ENCODE measurements around the gene STMN1.
A peak's percentile ranks its signal among the peaks of the same experiment; 100 is the strongest.

Gene STMN1

GRCh38 chr1:25918615-25919014, 12.4 kb upstream of the STMN1 start:
- DNase-seq = no peak

DNA sequence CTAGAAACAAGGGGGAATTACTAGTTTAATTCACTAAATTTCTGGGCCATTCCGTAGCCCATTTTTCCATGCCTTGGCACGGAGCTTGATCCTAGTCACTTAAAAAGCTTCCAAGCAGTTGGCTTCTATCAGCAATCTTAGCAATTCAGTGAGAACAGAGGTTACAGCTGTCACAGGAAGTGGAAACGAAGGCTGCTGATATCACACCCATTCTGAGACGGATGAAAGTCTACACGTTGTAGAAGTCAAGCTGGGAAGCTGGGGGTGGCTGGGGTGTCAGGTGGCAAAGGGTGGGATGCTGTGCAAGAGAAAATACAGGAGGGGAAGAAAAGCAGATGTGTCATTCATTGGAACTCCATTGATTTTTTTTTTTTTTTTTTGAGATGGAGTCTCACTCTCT, 11.8 kb upstream of the STMN1 start:
- peak; percentile 36 for DNase-seq

- DNase-seq = no peak
These were observed 10.2 kb upstream of the STMN1 start for GRCh38 chr1:25916460-25916859.

DNA sequence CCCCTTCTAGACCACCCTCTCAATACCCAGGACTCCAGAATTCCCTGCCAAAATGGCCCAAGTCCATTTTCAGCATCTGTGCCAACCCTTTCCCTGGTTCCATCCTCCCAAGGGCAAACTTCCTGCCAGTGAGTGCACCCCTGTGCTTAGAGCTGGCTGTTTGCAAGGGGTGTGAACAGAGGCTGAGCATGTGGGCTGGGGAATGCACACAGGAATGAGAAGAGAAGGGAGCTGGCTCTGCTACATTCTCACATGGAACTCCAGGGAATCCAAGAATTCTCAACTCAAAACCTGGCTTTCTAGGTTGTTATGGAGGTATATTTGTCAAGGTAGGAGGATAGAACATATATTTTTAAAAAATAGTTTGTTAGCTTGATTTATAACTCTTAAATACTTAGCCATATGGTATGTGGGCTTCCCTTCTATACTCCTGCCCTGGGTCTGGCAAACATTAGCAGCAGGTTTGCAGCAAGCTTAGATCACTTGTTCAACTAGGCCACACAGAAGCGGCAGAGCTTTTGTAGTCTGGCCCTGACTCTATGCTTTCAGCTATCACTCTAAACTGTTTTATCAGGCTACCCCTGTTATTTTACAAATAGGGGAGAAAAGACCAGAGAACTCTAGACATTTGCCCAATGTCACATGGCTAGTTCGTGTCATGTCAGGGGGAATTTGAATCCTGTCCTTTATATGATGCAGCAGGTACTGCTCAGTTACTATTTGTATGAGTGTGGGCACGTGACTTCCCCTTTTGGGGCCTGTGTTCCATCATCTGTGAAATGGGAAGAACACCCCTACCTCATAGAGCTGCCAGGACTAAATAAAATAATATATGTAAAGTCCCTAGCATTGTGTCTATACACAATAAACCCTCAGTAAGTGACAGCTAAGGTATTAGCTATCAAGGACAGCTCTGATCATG, 8.1 kb upstream of the STMN1 start:
- DNase-seq = no peak

DNA sequence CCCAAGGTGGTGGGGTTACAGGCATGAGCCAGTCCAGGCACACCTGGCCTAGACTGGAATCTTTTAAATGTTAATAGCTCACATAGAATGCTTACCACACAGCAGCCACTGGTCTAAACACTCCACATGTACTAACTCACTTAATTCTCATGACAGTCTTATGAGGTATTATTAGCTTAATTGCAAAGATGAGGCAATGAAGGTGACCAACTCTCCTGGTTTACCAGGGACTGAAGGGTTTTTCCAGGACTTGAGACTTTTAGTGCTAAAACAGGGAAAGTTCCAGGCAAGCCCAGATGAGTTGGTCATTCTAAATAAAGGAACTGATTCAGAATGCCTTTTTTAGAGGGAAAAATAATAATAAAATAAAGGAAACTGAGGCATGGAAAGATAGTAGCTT, 7.0 kb upstream of the STMN1 start:
- no peak for DNase-seq

DNA sequence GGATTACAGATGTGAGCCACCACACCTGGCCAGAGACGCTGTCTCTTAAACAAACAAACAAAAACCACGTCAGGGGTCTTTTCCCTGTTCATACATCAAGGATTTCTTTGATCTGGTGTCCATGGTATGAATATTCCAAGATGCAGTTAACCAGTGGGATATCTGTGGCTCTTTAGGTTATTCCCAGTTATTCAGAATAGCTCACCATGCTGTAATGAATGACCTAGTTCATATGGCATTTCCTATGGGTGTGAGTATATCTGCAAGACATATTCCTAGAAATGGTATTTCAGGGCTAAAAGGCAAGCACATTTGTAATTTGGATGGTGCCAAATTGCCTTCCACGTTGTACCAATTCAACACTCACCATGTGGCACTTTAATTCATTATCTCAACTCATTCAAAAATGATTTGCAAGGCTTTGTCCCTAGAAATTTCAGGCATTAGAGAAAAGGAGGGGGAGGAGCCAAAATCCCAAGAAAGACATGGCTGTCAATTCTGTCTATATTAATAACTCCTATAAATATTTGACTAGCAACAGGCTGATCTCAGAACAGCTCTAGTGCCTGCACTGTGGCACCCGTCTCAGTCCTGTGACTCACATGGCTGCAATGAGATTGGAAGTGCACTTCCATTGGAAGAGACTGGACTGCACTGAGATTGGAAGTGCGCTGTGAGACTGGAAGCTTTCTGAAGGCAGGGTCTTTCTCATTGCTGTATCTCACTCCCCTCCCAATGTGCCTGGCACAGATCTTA, 6.0 kb upstream of the STMN1 start:
- no peak for DNase-seq

DNA sequence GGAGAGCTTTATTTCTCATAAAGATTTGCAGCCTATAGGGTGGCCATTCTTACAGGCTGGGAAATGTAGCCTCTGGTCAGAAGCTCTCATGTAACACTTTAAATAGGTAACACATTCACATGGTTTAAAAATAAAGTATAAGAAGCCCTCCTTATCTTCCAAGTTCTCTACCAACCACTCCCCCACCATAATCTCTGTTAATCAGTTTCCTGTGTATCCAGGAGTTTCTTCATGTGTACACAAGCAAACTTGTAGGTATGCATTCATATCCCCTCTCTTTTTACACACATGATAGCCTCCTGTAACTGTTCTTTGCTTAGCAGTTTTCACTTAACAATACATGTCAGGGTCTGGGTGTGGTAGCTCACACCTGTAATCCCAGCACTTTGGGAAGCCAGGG, 4.9 kb upstream of the STMN1 start:
- DNase-seq = no peak

DNA sequence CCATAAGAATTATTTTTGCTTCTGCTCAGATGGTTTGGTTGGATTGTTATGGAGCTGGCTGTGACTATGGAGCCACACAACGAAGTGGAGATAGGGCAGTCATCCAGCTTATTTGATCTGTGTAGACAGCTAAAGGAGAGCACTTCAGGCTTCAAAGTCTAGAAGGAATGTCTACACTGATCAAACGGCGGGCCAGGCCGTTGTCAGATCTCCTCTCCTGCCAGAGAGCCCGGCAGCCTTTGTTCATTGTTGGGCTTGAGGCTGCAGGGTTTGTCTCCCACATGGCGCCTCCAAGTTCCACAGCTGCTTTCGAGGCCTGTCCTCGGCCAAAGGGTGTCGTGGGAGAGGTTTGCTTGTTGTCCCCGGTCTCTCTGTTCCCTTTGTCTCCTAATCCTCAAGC, 2.8 kb upstream of the STMN1 start:
- DNase-seq = no peak

GRCh38 chr1:25908161-25908560, 1.9 kb upstream of the STMN1 start:
- DNase-seq = no peak

DNA sequence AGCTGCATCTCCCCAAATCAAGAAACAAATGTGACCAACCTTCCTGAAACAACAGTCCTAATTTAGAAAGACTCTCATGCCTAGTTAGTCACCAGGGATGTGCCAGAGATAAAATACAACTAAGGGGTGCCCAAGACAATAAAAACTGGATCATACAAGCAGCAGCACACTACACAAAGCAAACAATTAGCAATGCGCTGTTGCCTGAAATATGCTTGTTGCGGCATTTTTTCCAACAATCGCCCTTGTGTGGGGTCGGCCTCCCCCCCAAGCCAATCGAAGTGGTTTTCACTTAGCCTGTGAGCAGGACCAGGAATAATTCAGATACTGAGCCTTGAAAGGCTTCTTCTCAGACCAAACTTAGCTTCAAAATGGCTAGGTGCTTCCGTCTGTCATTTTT, 1.4 kb upstream of the STMN1 start:
- no peak for DNase-seq

DNA sequence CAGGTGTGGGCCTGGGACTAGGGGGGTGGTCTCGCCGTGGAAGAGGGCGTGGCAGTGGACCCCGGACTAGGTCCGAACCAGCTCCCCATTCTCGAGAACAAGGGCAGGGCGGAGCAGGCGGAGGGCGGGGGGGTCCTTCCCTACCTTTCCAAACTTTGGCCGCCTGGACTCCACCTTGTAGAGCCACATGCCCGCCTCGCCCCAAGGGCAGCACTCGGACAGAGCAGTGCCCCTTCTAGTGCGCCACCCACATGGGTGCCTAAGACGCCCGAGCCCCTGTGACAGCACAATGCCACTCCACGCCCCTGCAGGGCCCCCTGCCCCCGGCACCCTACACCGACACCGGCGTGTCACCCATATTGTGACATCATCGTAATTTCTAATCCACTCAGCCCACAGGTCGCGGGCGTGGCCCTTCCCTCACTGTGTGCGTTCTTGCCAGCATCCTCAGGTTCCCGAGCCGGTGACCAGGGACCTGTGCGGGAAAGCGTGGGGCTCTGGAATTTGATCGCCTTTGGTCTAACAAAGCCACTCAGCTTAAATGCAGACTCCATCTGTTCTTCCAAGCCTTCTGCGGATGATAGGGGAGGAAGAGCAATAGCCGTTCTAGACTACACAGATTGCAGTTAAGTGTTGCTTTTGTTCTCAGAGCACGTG, 553 bp upstream of the STMN1 start:
- DNase-seq = peak; percentile 46

- peak; percentile 93 for DNase-seq
These were observed 1.1 kb downstream of the STMN1 start for GRCh38 chr1:25904943-25905679.

- no peak for DNase-seq
These were observed 2.2 kb downstream of the STMN1 start for GRCh38 chr1:25903986-25904385.

- no peak for DNase-seq
These were observed 3.8 kb downstream of the STMN1 start for GRCh38 chr1:25902462-25902861.

- no peak for DNase-seq
These were observed 6.0 kb downstream of the STMN1 start for GRCh38 chr1:25900219-25900618.

DNA sequence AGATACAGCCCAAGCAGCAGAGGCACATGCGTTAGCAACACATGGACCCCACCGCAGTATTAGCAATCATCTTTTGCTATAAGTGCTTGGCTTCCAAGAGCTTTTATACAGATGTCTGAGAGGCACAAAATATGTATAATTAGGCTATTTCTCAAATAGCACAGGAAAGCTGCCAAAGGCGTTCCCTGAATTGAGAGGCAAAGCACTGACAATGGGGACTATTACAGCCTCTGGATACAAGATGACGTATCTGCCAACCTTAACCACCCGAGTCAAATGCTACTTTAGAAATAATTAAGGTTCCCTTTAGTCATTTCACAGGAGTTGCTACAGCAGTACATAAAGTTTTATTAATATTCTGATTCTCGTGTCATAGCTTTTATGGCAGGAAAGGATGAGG, 6.4 kb downstream of the STMN1 start:
- no peak for DNase-seq

DNA sequence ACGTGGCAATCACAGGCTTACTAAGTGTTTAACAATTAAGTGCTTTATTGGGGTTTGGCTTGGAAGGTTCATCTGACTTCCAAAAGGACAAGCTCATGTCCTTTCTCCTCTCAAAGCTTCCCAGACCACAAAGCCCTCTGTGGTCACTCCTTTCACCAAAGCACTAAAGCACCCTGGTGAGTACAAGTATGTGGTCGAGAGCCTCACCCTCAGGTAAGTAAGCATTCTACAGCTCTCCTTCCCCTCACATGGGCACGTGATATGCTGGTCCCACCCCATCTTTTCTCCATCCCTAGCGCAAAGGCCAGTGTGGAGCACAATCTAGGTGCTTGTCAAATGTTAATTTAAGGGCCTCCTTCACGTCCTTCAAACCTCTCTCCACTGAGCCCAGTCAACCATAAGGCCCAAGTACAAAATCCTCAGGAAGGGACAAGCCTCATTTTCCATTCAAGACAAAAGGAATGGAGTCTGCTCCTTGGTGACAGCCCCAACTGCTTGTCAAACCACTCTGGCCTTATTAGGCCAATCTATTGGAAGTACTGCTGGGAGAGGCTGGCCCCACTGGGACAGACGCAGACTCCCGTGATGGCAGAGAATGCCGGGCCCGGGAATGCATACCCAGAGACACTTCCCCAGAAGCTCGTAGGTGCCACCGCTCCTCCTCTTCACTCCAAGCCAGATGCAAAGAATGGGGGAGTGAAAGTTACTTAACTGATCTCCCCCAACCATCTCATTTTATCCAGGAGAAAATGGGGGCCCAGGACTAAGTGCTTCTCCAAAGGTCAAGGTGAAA, 7.8 kb downstream of the STMN1 start:
- DNase-seq = no peak

DNA sequence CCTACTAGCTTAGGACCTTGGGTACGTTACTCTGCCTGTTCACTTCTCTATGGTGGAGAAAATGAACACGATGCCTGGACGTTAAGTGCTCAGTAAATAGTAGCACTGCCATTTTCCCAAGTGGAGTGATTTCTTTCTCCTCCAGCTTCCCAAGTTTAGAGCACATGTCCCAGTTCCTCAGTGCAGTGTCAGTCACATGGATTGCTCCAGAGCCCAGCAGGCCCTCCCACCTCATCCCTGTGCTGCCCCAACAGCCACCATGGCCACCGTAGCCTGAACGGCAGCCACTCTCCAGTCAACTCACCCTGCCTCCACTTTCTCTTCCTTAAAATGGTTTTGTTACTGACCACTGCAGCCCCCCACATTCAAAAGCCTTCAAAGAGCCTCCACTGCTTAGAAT, 8.5 kb downstream of the STMN1 start:
- no peak for DNase-seq

- DNase-seq = no peak
These were observed 10.0 kb downstream of the STMN1 start for GRCh38 chr1:25896266-25896665.

DNA sequence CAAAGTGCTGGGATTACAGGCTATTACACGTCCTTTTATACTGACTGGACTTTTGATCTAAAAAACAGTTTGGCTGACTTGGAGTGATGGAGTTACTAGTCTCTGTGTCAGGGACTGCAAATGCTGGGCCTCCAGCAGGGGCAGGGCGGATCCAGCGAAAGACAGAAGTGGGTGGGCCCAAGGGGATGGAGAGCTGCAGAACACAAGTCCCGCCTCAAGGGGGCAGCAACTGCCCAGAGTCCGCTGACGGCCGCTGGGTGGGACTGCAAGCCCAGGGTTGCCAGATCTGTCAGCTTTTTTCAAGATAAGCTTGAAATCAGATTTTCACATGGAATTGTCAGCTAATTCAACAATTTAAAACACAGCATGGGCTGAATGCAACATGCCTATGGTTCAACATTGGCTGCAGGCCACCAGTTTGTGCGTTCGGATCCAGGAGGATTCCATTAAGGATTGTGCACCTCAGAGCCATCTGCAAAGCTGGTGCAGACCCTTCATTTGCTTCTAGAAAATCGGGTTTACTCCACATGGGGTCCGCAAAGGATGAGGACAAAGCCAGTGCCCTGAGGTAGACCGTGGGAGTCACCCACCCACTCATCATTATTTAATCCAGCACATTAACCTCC, 10.7 kb downstream of the STMN1 start:
- peak; percentile 94 for DNase-seq

DNA sequence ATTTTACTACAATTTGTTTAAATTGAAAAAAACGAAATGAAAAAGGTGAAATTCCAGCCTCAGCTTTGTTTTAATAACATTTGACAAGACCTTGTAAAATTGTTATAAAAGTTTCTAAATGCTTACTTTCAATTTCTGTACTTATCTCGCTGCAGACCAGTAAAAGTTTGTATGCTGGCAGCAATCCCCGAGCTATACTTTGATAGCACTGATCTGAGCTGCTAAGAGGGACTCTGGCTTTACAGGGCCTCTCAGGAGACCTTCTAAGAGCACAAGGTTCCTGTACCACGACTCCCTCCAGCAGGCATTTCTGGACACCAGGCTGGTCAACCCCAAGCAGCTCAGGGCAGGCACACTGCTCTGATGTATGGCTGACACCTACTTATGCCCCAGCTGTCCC, 13.1 kb downstream of the STMN1 start:
- no peak for DNase-seq

- no peak for DNase-seq
These were observed 14.6 kb downstream of the STMN1 start for GRCh38 chr1:25891606-25892005.
